Erythroblast (primary cell): ENCODE data around the gene SLC8A3.

ENCODE experiments used
- GATA1 ChIP-seq: IDR thresholded peaks from 2 replicates; pipeline ENCODE4 v1.6.1; 2011; ENCODE audit warnings: low read depth, mild to moderate bottlenecking, control low read depth, low read length, moderate library complexity
- POLR2A ChIP-seq: IDR thresholded peaks from 2 replicates; pipeline ENCODE4 v1.6.1; 2011; ENCODE audit warnings: mild to moderate bottlenecking, low read length

DNA sequence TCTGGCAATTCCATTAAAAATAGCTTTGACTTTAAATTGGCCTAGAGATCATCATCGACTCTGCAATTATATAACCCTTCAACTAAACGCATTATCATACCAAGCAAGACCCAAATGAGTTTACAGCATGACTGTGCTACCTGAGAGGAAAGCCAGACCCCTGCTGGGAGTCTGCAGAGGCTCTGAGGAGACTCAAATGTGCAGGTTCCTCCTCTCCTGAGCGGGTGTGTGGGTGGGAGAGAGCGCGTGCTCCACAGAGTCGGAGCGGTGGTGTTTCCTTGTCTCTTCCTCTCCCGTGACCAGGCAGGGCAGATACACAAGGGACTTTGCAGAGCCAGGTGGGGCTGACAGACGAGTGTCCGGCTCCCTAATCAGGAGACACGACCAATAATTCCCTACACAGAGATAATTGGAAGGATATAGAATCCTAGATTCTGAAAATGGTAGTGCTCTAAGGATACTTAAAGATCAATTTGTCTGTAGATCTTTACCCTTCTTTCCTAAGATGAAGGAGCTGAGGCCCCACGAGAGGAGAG, 74.1 kb downstream of the SLC8A3 start:
- TF ChIP-seq POLR2A (no peak), GATA1 (no peak)
